Measurements from ENCODE around the gene PDLIM7.

Gene PDLIM7

DNA sequence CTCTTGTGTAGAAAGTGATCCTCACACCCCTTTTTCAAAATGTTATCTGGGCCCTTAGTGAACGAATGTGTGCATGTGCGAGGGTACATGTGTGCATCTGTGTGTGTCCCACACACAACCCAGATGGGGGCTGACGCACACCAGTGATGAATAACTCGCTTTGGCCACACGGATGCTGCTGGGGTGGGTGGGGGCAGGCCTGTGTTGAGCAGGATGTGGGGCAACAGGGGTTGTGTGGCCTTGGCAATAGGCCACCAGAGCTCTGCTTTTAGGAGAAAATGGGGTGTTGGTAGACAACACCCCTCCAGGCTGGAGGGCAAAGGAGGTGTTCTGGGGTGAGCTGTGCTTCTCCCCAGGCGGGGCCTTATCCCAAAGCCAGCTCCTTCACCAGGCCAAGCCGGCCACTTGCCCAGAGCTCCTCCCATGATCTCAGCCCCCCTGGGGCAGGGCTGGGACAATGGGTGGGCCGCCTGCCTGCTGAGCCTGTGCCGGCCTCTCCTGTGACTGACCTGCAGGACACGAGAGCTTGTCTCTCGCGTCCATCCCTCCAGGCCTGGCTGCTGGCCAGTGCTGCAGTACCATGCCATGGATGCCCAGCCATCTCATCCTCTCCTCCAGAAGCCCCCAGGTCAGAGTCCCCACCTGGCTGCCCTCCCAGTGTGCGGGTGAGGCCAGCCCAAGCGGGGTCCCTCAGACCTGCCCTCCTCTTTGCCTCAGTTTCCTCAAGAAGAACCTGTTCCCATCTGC is 25.6 kb downstream of the PDLIM7 start:
- no peaks in the 10 kb centered on the region for H3K9me2 ChIP-seq (ENCODE audit: low read depth, low read length)
- H3K9ac ChIP-seq (ENCODE audit: low read length), result peak overlapping the region; percentile 84
- peak overlapping the region; percentile 85 for H3K4me2 ChIP-seq (ENCODE audit: low read length)
- peaks cover 27% of the 10 kb centered on the region for H3K4me1 ChIP-seq (ENCODE audit: insufficient read depth, low read length, severe bottlenecking)
- no peaks in the 10 kb centered on the region for H3K27me3 ChIP-seq (ENCODE audit: insufficient read depth, low read length)
- no peaks in the 10 kb centered on the region for H3F3A ChIP-seq (ENCODE audit: insufficient read depth, low read length)
- no peaks in the 10 kb centered on the region for H4K20me1 ChIP-seq (ENCODE audit: insufficient read depth, low read length)
- peak overlapping the region; percentile 68 for H3K27ac ChIP-seq (ENCODE audit: low read depth, low read length, poor library complexity, severe bottlenecking)
- H3K36me3 ChIP-seq (ENCODE audit: insufficient read depth, low read length), result peaks cover 37% of the 10 kb centered on the region
- no peaks in the 10 kb centered on the region for H3K79me2 ChIP-seq (ENCODE audit: insufficient read depth, low read length)
- TF ChIP-seq EZH2 (IDR thresholded peaks at IDR 0.05; ENCODE audit: borderline replicate concordance, low read length), result no peak
- TF ChIP-seq, protein P1, sequence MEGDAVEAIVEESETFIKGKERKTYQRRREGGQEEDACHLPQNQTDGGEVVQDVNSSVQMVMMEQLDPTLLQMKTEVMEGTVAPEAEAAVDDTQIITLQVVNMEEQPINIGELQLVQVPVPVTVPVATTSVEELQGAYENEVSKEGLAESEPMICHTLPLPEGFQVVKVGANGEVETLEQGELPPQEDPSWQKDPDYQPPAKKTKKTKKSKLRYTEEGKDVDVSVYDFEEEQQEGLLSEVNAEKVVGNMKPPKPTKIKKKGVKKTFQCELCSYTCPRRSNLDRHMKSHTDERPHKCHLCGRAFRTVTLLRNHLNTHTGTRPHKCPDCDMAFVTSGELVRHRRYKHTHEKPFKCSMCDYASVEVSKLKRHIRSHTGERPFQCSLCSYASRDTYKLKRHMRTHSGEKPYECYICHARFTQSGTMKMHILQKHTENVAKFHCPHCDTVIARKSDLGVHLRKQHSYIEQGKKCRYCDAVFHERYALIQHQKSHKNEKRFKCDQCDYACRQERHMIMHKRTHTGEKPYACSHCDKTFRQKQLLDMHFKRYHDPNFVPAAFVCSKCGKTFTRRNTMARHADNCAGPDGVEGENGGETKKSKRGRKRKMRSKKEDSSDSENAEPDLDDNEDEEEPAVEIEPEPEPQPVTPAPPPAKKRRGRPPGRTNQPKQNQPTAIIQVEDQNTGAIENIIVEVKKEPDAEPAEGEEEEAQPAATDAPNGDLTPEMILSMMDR (IDR thresholded peaks at IDR 0.05; ENCODE audit: low read length), result no peak
- no peaks in the 10 kb centered on the region for H3K9me3 ChIP-seq (ENCODE audit: low read length)
- H3K4me3 ChIP-seq (ENCODE audit: low read depth, low read length, poor library complexity, severe bottlenecking), result peak overlapping the region; percentile 82
- no peak overlapping the region for H2AFZ ChIP-seq (ENCODE audit: low read length)

GRCh38 chr5:177470759-177471536 is 26.5 kb downstream of the PDLIM7 start:
- Histone ChIP-seq H3K9me2 (ENCODE audit: low read depth, low read length) (no peaks in the 10 kb centered on the region), H3K27ac (ENCODE audit: low read depth, low read length, poor library complexity, severe bottlenecking) (peak overlapping the region; percentile 68), H2AFZ (ENCODE audit: low read length) (no peak overlapping the region), H3K4me3 (ENCODE audit: low read depth, low read length, poor library complexity, severe bottlenecking) (no peak overlapping the region), H3K4me1 (ENCODE audit: insufficient read depth, low read length, severe bottlenecking) (peaks cover 27% of the 10 kb centered on the region), H3K27me3 (ENCODE audit: insufficient read depth, low read length) (no peaks in the 10 kb centered on the region), H4K20me1 (ENCODE audit: insufficient read depth, low read length) (no peaks in the 10 kb centered on the region), H3F3A (ENCODE audit: insufficient read depth, low read length) (no peaks in the 10 kb centered on the region), H3K79me2 (ENCODE audit: insufficient read depth, low read length) (no peaks in the 10 kb centered on the region), H3K4me2 (ENCODE audit: low read length) (peak overlapping the region; percentile 85; the same call in 1 of the 2 replicates), H3K36me3 (ENCODE audit: insufficient read depth, low read length) (peaks cover 46% of the 10 kb centered on the region), H3K9me3 (ENCODE audit: low read length) (no peaks in the 10 kb centered on the region), H3K9ac (ENCODE audit: low read length) (no peak overlapping the region; the same call in 1 of the 2 replicates)
- TF ChIP-seq, protein P1 (IDR thresholded peaks at IDR 0.05; ENCODE audit: low read length), result no peak
- no peak for TF ChIP-seq EZH2 (IDR thresholded peaks at IDR 0.05; ENCODE audit: borderline replicate concordance, low read length)

DNA sequence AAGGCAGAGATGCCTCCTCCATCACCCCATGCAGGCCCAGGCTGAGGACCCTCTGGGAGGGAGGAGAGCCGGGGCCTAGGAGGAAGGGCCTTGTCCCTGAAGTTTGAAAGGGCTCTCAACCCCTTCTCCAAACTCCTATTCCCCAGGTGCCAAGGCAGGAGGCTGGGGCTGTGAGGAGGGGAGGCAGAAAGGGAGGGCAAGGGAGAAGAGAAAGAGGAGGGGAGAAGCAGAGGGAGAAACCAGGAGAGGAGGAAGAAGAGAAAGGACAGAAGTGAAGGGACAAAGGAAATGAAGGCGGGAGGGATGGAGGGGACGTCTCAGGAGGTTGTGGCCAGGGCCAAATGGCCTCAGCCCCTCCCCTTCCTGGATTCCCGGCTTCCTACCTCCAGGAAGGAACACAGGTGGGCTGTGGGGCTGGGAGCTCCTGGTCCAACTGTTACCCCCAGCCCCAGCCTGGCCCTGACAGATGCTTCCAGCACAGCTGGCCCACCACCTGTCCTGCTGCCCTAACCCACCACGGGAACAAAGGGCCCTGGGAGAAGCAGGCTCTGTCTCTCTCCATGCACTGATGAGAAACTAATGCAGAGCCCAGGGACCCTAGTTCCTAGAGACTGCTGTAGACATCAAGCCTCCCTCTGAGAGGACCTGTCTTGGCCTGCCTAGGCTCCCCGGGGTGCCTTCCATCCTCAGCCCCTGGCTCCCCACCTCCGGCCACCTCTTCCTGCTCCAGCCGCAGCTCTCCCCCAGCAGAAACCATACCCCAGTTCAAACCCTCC is 27.5 kb downstream of the PDLIM7 start:
- Histone ChIP-seq H3K4me1 (ENCODE audit: insufficient read depth, low read length, severe bottlenecking) (peaks cover 27% of the 10 kb centered on the region), H3K9me3 (ENCODE audit: low read length) (no peaks in the 10 kb centered on the region), H3F3A (ENCODE audit: insufficient read depth, low read length) (no peaks in the 10 kb centered on the region), H3K9ac (ENCODE audit: low read length) (no peak overlapping the region), H4K20me1 (ENCODE audit: insufficient read depth, low read length) (no peaks in the 10 kb centered on the region), H2AFZ (ENCODE audit: low read length) (no peak overlapping the region), H3K27ac (ENCODE audit: low read depth, low read length, poor library complexity, severe bottlenecking) (no peak overlapping the region), H3K4me3 (ENCODE audit: low read depth, low read length, poor library complexity, severe bottlenecking) (no peak overlapping the region), H3K36me3 (ENCODE audit: insufficient read depth, low read length) (peaks cover 55% of the 10 kb centered on the region), H3K4me2 (ENCODE audit: low read length) (no peak overlapping the region), H3K27me3 (ENCODE audit: insufficient read depth, low read length) (no peaks in the 10 kb centered on the region), H3K79me2 (ENCODE audit: insufficient read depth, low read length) (no peaks in the 10 kb centered on the region), H3K9me2 (ENCODE audit: low read depth, low read length) (no peaks in the 10 kb centered on the region)
- TF ChIP-seq, protein P1 (IDR thresholded peaks at IDR 0.05; ENCODE audit: low read length), result no peak
- TF ChIP-seq EZH2 (IDR thresholded peaks at IDR 0.05; ENCODE audit: borderline replicate concordance, low read length), result no peak

All from OCI-LY1 (cell line).